Measurements from ENCODE around the gene DGKG. TPM values are rescaled to one million over a fixed set of nuclear protein-coding genes. Genes with fewer than 3 reads are reported as not detected.

DGKG gene
- total and polyA plus RNA-seq, 2 donors (not counting 1 experiment from before 2014, with no cell fraction given), result 0.67 to 10.9 TPM

DNA sequence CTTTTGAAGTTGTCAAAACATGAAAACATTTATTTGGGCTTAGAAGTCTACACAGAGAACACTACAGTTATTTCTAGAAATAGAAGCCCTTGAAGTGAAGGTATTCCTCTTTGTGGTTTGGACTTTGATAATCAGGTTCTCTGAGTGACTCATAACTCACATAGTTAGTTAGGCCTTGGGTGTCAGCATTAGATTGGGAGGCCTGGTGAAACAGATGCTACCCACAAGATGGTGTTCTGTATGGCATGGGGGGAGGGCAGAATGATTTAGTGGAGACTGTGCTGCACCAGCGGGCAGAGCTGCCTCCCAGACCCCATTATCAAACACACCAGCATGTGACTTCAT, 144.2 kb downstream of the DGKG start:
- Histone ChIP-seq H3K9ac (ENCODE audit: low read length) (no peak overlapping the region), H3K4me2 (replicated peaks; ENCODE audit: low read depth, low read length, poor library complexity, severe bottlenecking) (no peak overlapping the region), H2AFZ (ENCODE audit: insufficient read depth, low read depth, low read length, poor library complexity, severe bottlenecking) (no peak overlapping the region), H3K4me1 (ENCODE audit: control insufficient read depth in 2 of 2, insufficient read depth in 2 of 2, low read length in 2 of 2) (no peaks in the 10 kb centered on the region), H3K27me3 (replicated peaks in 1 of 4; ENCODE audit: control extremely low read depth in 1 of 4, control insufficient read depth in 3 of 4, insufficient read depth in 4 of 4, low read length in 3 of 4) (no peaks in the 10 kb centered on the region), H3K27ac (ENCODE audit: low read length in 2 of 2) (no peak overlapping the region), H3K36me3 (replicated peaks in 1 of 2; ENCODE audit: control extremely low read depth in 1 of 2, control insufficient read depth in 1 of 2, extremely low read depth in 1 of 2, insufficient read depth in 2 of 2, low read length in 1 of 2) (no peaks in the 10 kb centered on the region), H4K20me1 (ENCODE audit: control insufficient read depth, insufficient read depth, low read length, poor library complexity, severe bottlenecking) (no peaks in the 10 kb centered on the region), H3K9me3 (ENCODE audit: control extremely low read depth in 1 of 3, control insufficient read depth in 2 of 3, insufficient read depth in 1 of 3, low read length in 2 of 3) (no peaks in the 10 kb centered on the region), H3K4me3 (ENCODE audit: control extremely low read depth in 1 of 5, extremely low read depth in 1 of 5, insufficient read depth in 1 of 5, low read depth in 2 of 5, low read length in 4 of 5) (no peak overlapping the region), H3K79me2 (ENCODE audit: control insufficient read depth, insufficient read depth, low read length) (no peaks in the 10 kb centered on the region)
- WGBS (ENCODE audit: insufficient coverage), result no CpG with 5 or more reads among the region's 1 CpG
- TF ChIP-seq EZH2 (IDR thresholded peaks at IDR 0.05; ENCODE audit: borderline replicate concordance, insufficient read depth, low read depth, low read length, poor library complexity, severe bottlenecking) (no peak), CTCF (IDR thresholded peaks at IDR 0.05) (no peak)
- Mint-ChIP-seq H3K27ac (no peak overlapping the region), H3K4me3 (no peak overlapping the region), H3K9me3 (ENCODE audit: insufficient read depth) (no peaks in the 10 kb centered on the region), H3K4me1 (peaks cover 1% of the 10 kb centered on the region), H3K27me3 (peaks cover 3% of the 10 kb centered on the region)
- intact Hi-C loops (cut with micrococcal nuclease), result no loop called here
- ATAC-seq (ENCODE audit: low read depth), result no peak
- DNase-seq, result no peak
- ChIA-PET CTCF (no interaction called here), POLR2A (no interaction called here)

- no peak overlapping the region for H3K27ac Mint-ChIP-seq
- TF ChIP-seq EZH2 (IDR thresholded peaks at IDR 0.05; ENCODE audit: borderline replicate concordance, insufficient read depth, low read depth, low read length, poor library complexity, severe bottlenecking), result no peak
- no peak for TF ChIP-seq CTCF (IDR thresholded peaks at IDR 0.05)
Observed at GRCh38 chr3:186216900-186217819, 144.9 kb downstream of the DGKG start.

More at GRCh38 chr3:186216900-186217819, 144.9 kb downstream of the DGKG start:
- Histone ChIP-seq H3K9ac (ENCODE audit: low read length) (no peak overlapping the region), H3K9me3 (ENCODE audit: control extremely low read depth in 1 of 3, control insufficient read depth in 2 of 3, insufficient read depth in 1 of 3, low read length in 2 of 3) (no peaks in the 10 kb centered on the region), H3K79me2 (ENCODE audit: control insufficient read depth, insufficient read depth, low read length) (no peaks in the 10 kb centered on the region), H4K20me1 (ENCODE audit: control insufficient read depth, insufficient read depth, low read length, poor library complexity, severe bottlenecking) (no peaks in the 10 kb centered on the region), H3K4me2 (replicated peaks; ENCODE audit: low read depth, low read length, poor library complexity, severe bottlenecking) (no peak overlapping the region), H2AFZ (ENCODE audit: insufficient read depth, low read depth, low read length, poor library complexity, severe bottlenecking) (no peak overlapping the region), H3K36me3 (replicated peaks in 1 of 2; ENCODE audit: control extremely low read depth in 1 of 2, control insufficient read depth in 1 of 2, extremely low read depth in 1 of 2, insufficient read depth in 2 of 2, low read length in 1 of 2) (no peaks in the 10 kb centered on the region), H3K4me1 (ENCODE audit: control insufficient read depth in 2 of 2, insufficient read depth in 2 of 2, low read length in 2 of 2) (no peaks in the 10 kb centered on the region), H3K27ac (ENCODE audit: low read length in 2 of 2) (no peak overlapping the region), H3K4me3 (ENCODE audit: control extremely low read depth in 1 of 5, extremely low read depth in 1 of 5, insufficient read depth in 1 of 5, low read depth in 2 of 5, low read length in 4 of 5) (no peak overlapping the region), H3K27me3 (replicated peaks in 1 of 4; ENCODE audit: control extremely low read depth in 1 of 4, control insufficient read depth in 3 of 4, insufficient read depth in 4 of 4, low read length in 3 of 4) (no peaks in the 10 kb centered on the region)
- peaks cover 3% of the 10 kb centered on the region for H3K27me3 Mint-ChIP-seq
- DNase-seq, result no peak
- no peaks in the 10 kb centered on the region for H3K9me3 Mint-ChIP-seq (ENCODE audit: insufficient read depth)
- intact Hi-C loops (cut with micrococcal nuclease), result no loop called here
- peaks cover 1% of the 10 kb centered on the region for H3K4me1 Mint-ChIP-seq
- ChIA-PET CTCF (interaction anchor here (0.5 kb wide), 1 partner anchor 1702 kb away, joined by 3 read pairs; no protein-coding TSS in a partner anchor), POLR2A (no interaction called here)
- 100% methylated on average over 2 of the region's 4 CpGs for WGBS (ENCODE audit: insufficient coverage)
- H3K4me3 Mint-ChIP-seq, result no peak overlapping the region
- ATAC-seq (ENCODE audit: low read depth), result no peak

Data from B cell (primary cell).